Endothelial cell of umbilical vein (primary cell): Measurements from ENCODE around the gene MTSS2. TPM values are rescaled to one million over a fixed set of nuclear protein-coding genes. Genes with fewer than 3 reads are reported as not detected.

Experiments
- BruUV-seq: library from RNA; stranded (reverse); fragments of 400-500 nt; replicated peaks from 2 replicates; lab custom pipeline; 2021; lab: Mats Ljungman, UMichigan
- CTCF ChIA-PET: fragments of 300-600, 350-600 bp; sonication (Branson Sonifier 250); formaldehyde crosslinking; loops from one replicate; lab custom pipeline; 2021; ENCODE audit warnings: antibody characterized with exemption, inconsistent platforms; lab: Charles Lee
- POLR2A ChIA-PET: fragments of 300-600, 350-600 bp; sonication (Branson Sonifier 250); formaldehyde crosslinking; loops from one replicate; lab custom pipeline; 2021; ENCODE audit warnings: antibody characterized with exemption, inconsistent platforms; lab: Charles Lee
- DNase-seq: peaks from one replicate; pipeline ENCODE4 v3.0.0-alpha.2; 2011; ENCODE audit warnings: low read depth, low spot score
- FAIRE-seq: peaks from 2 replicates; lab custom pipeline; 2011; peaks lifted over from hg19 to GRCh38; lab: Jason Lieb, UNC
- H2AFZ ChIP-seq: 2 replicates; pipeline ENCODE4 v1.6.0; 2012; ENCODE audit warnings: low read depth, low read length, control low read depth, inconsistent platforms
- H3K27ac ChIP-seq: 2 replicates; pipeline ENCODE4 v1.5.1; 2011; ENCODE audit warnings: low read depth, mild to moderate bottlenecking, control low read depth, low read length, moderate library complexity; ENCODE audit not compliant: insufficient read depth
- H3K27me3 ChIP-seq, 2 experiments: 2 replicates each; pipeline versions ENCODE4 v1.6.0 to v1.6.1; 2011; ENCODE audit warnings: low read length in 2 of 2, mixed read lengths in 1 of 2; ENCODE audit not compliant: control insufficient read depth in 2 of 2, insufficient read depth in 2 of 2
- H3K36me3 ChIP-seq, 2 experiments: 2 replicates in 1 of 2; 3 replicates in 1 of 2; pipeline ENCODE4 v1.5.1; 2011; ENCODE audit warnings: low read length in 2 of 2, mild to moderate bottlenecking in 1 of 2, moderate library complexity in 1 of 2; ENCODE audit not compliant: control insufficient read depth in 2 of 2, insufficient read depth in 2 of 2; ENCODE audit errors: extremely low read depth in 1 of 2
- H3K4me1 ChIP-seq: 3 replicates; pipeline ENCODE4 v1.5.1; 2011; ENCODE audit warnings: mild to moderate bottlenecking, low read length; ENCODE audit not compliant: control insufficient read depth, insufficient read depth; ENCODE audit errors: extremely low read depth
- H3K4me2 ChIP-seq: 2 replicates; pipeline ENCODE4 v1.6.1; 2011; ENCODE audit warnings: low read length, control low read depth, mixed read lengths; ENCODE audit not compliant: insufficient read depth
- H3K4me3 ChIP-seq, 3 experiments: fragments of 200-600 bp in 1 of 3; sonication (generic), shearing (Covaris generic) in 1 of 3; replicated peaks in 1 of 3; 2 replicates each; pipeline ENCODE4 v1.5.1; 2011 to 2016; ENCODE audit warnings: control low read depth in 3 of 3, low read length in 3 of 3, mild to moderate bottlenecking in 2 of 3, inconsistent platforms in 1 of 3, low read depth in 1 of 3, moderate library complexity in 1 of 3; ENCODE audit not compliant: insufficient read depth in 1 of 3
- H3K79me2 ChIP-seq: 2 replicates; pipeline ENCODE4 v1.6.0; 2012; ENCODE audit warnings: low read length, inconsistent platforms; ENCODE audit not compliant: control insufficient read depth, insufficient read depth
- H3K9ac ChIP-seq: replicated peaks from 2 replicates; pipeline ENCODE3; 2011; ENCODE audit warnings: low read length, control low read depth; ENCODE audit not compliant: insufficient read depth; ENCODE audit errors: extremely low read depth
- H3K9me1 ChIP-seq: replicated peaks from 3 replicates; pipeline ENCODE4 v1.6.0; 2011; ENCODE audit warnings: mild to moderate bottlenecking, low read length; ENCODE audit not compliant: control insufficient read depth, insufficient read depth; ENCODE audit errors: extremely low read depth
- H3K9me3 ChIP-seq: replicated peaks from 2 replicates; pipeline ENCODE4 v1.5.1; 2012; ENCODE audit warnings: low read length, inconsistent platforms; ENCODE audit not compliant: control insufficient read depth, insufficient read depth
- H4K20me1 ChIP-seq: replicated peaks from 2 replicates; pipeline ENCODE3; 2011; ENCODE audit warnings: mild to moderate bottlenecking, low read length; ENCODE audit not compliant: control insufficient read depth, insufficient read depth; ENCODE audit errors: extremely low read depth
- FOS ChIP-seq: IDR thresholded peaks from 2 replicates; pipeline ENCODE4 v1.6.1; 2011; ENCODE audit warnings: mild to moderate bottlenecking, low read length, moderate library complexity, borderline replicate concordance; ENCODE audit not compliant: insufficient read depth
- GATA2 ChIP-seq: IDR thresholded peaks from 2 replicates; pipeline ENCODE4 v1.7.0; 2011; ENCODE audit warnings: low read depth, mild to moderate bottlenecking, moderate library complexity, mixed read lengths, low read length; ENCODE audit not compliant: insufficient read length, insufficient read depth
- JUN ChIP-seq: IDR thresholded peaks from 2 replicates; pipeline ENCODE4 v1.6.1; 2011; ENCODE audit warnings: borderline replicate concordance, low read depth; ENCODE audit not compliant: insufficient read length, insufficient read depth
- MAX ChIP-seq: IDR thresholded peaks from 2 replicates; pipeline ENCODE4 v1.6.1; 2011; ENCODE audit not compliant: insufficient read depth, insufficient read length
- MYC ChIP-seq: IDR thresholded peaks from one replicate; pipeline ENCODE4 v1.6.1; 2011; ENCODE audit warnings: mild to moderate bottlenecking, low read depth, low read length
- POLR2A ChIP-seq: IDR thresholded peaks from 2 replicates; pipeline ENCODE4 v1.6.1; 2012; ENCODE audit warnings: low read depth, mild to moderate bottlenecking, control low read depth, low read length
- POLR2AphosphoS5 ChIP-seq: IDR thresholded peaks from 2 replicates; pipeline ENCODE4 v1.6.1; 2012; ENCODE audit warnings: low read depth, mild to moderate bottlenecking, control low read depth, low read length, moderate library complexity; ENCODE audit not compliant: insufficient read depth
- dilution Hi-C: fragments of 300-500 bp; cut with MboI; formaldehyde crosslinking; loops from one replicate; pipeline ENCODE4 v1.15.0; 2019; ENCODE audit warnings: low sequenced_read_pairs; ENCODE audit not compliant: extremely low pct_ligation_motif_present
- intact Hi-C: fragments of 100-400 bp; cut with micrococcal nuclease; formaldehyde crosslinking; loops from one replicate; pipeline ENCODE4 v1.10.0; 2022
- polyA plus RNA-seq, 4 experiments: library from polyadenylated mRNA; depleted of rRNA in 3 of 4; stranded (reverse) in 3 of 4; unstranded in 1 of 4; fragments of >200 nt; gene quantifications; 2 replicates each; pipeline versions ENCODE4 v1.2.1 to v1.2.3, GENCODE V29; 2011 to 2012; ENCODE audit warnings: missing spikeins in 1 of 4
- total RNA-seq: library from RNA; stranded (reverse); gene quantifications from 2 replicates; pipeline ENCODE4 v1.2.3, GENCODE V29; 2021
- TF ChIP-seq, protein P1 (sequence below), 2 donors: IDR thresholded peaks; 1 replicate in 1 of 2; 2 replicates in 1 of 2; pipeline ENCODE4 v1.5.1; 2011; ENCODE audit warnings: low read length in 2 of 2, mild to moderate bottlenecking in 2 of 2, moderate library complexity in 2 of 2, control low read depth in 1 of 2, inconsistent platforms in 1 of 2, low read depth in 1 of 2; ENCODE audit not compliant: insufficient read depth in 1 of 2; ENCODE audit errors: extremely low read depth in 1 of 2

MTSS2 gene
- total and polyA plus RNA-seq, 2 donors (not counting 3 experiments of a cell fraction or from before 2014, with no cell fraction given): 38.4 to 42.3 TPM

GRCh38 chr16:70701596-70701995 lies 15.7 kb upstream of the MTSS2 start:
- Histone ChIP-seq H3K36me3 (no peaks in the 10 kb centered on the region), H3K79me2 (no peaks in the 10 kb centered on the region), H3K4me3 (no peak overlapping the region), H3K9me1 (no peaks in the 10 kb centered on the region), H3K4me2 (no peak overlapping the region), H2AFZ (no peak overlapping the region), H3K9me3 (no peaks in the 10 kb centered on the region), H4K20me1 (no peaks in the 10 kb centered on the region), H3K27me3 (no peaks in the 10 kb centered on the region), H3K9ac (no peak overlapping the region), H3K4me1 (peaks cover 12% of the 10 kb centered on the region), H3K27ac (no peak overlapping the region)
- dilution Hi-C loops: no loop called here
- intact Hi-C loops: no loop called here
- BruUV-seq: no TSS peak
- no peak for DNase-seq
- ChIA-PET CTCF (no interaction called here), POLR2A (no interaction called here)
- no peak for FAIRE-seq
- TF ChIP-seq FOS: no peak
- TF ChIP-seq JUN: no peak
- TF ChIP-seq, protein P1, sequence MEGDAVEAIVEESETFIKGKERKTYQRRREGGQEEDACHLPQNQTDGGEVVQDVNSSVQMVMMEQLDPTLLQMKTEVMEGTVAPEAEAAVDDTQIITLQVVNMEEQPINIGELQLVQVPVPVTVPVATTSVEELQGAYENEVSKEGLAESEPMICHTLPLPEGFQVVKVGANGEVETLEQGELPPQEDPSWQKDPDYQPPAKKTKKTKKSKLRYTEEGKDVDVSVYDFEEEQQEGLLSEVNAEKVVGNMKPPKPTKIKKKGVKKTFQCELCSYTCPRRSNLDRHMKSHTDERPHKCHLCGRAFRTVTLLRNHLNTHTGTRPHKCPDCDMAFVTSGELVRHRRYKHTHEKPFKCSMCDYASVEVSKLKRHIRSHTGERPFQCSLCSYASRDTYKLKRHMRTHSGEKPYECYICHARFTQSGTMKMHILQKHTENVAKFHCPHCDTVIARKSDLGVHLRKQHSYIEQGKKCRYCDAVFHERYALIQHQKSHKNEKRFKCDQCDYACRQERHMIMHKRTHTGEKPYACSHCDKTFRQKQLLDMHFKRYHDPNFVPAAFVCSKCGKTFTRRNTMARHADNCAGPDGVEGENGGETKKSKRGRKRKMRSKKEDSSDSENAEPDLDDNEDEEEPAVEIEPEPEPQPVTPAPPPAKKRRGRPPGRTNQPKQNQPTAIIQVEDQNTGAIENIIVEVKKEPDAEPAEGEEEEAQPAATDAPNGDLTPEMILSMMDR (IDR thresholded peaks at IDR 0.05; ENCODE audit: extremely low read depth in 1 of 2, insufficient read depth in 1 of 2, low read depth in 1 of 2, low read length in 2 of 2): no peak
- no peak for TF ChIP-seq GATA2
- no peak for TF ChIP-seq POLR2A
- TF ChIP-seq MYC: no peak
- no peak for TF ChIP-seq MAX
- TF ChIP-seq POLR2AphosphoS5: no peak
